Stimulated activated CD4-positive, alpha-beta T cell treated with anti-CD3 and anti-CD28 coated beads, Interleukin-1b, Interleukin-23, amount 100 ng/mL, for 1 hour (primary cell): Measurements from ENCODE around the gene IRAG1.
"Not testable (repeated sequence)": the region's sequence is repeated elsewhere in the genome, so short reads cannot be mapped to it uniquely, and the experiment has no call there.

ENCODE experiments used
- DNase-seq, 2 donors: peaks; one replicate each; pipeline ENCODE4 v3.0.0-alpha.2; 2020; ENCODE audit warnings: low read depth in 2 of 2

The IRAG1 gene

GRCh38 chr11:10701982-10702381 lies 8.4 kb upstream of the IRAG1 start:
- DNase-seq = no peak

- DNase-seq = no peak
Measured at GRCh38 chr11:10699072-10699471, 5.5 kb upstream of the IRAG1 start.

- DNase-seq = no peak
Measured at GRCh38 chr11:10697323-10697620, 3.7 kb upstream of the IRAG1 start.

- DNase-seq = no peak
Measured at GRCh38 chr11:10696468-10697322, 3.1 kb upstream of the IRAG1 start.

GRCh38 chr11:10695833-10696232 lies 2.3 kb upstream of the IRAG1 start:
- no peak for DNase-seq

GRCh38 chr11:10694486-10695239 lies 1.1 kb upstream of the IRAG1 start:
- no peak for DNase-seq

GRCh38 chr11:10692531-10693115 lies 932 bp downstream of the IRAG1 start:
- no peak for DNase-seq

- no peak for DNase-seq
Measured at GRCh38 chr11:10688401-10688800, 5.2 kb downstream of the IRAG1 start.

GRCh38 chr11:10686311-10686710 lies 7.2 kb downstream of the IRAG1 start:
- no peak for DNase-seq

- DNase-seq = no peak
Measured at GRCh38 chr11:10683429-10683828, 10.1 kb downstream of the IRAG1 start.

GRCh38 chr11:10680956-10681487 lies 12.5 kb downstream of the IRAG1 start:
- DNase-seq = no peak

- DNase-seq = not testable (repeated sequence)
Measured at GRCh38 chr11:10680279-10680678, 13.3 kb downstream of the IRAG1 start.

- no peak for DNase-seq
Measured at GRCh38 chr11:10679644-10680043, 13.9 kb downstream of the IRAG1 start.

- DNase-seq = no peak
Measured at GRCh38 chr11:10678101-10678500, 15.5 kb downstream of the IRAG1 start.

- DNase-seq = no peak
Measured at GRCh38 chr11:10676919-10677318, 16.6 kb downstream of the IRAG1 start.

GRCh38 chr11:10674911-10675440 lies 18.6 kb downstream of the IRAG1 start:
- no peak for DNase-seq

GRCh38 chr11:10674440-10674855 lies 19.1 kb downstream of the IRAG1 start:
- no peak for DNase-seq

- DNase-seq = no peak
Measured at GRCh38 chr11:10673501-10674062, 20.0 kb downstream of the IRAG1 start.

- DNase-seq = no peak
Measured at GRCh38 chr11:10670099-10670498, 23.5 kb downstream of the IRAG1 start.

- no peak for DNase-seq
Measured at GRCh38 chr11:10669258-10670033, 24.1 kb downstream of the IRAG1 start.

- DNase-seq = no peak
Measured at GRCh38 chr11:10667521-10667885, 26.1 kb downstream of the IRAG1 start.
